ENCODE data around the gene METTL23.
"Not testable (repeated sequence)": the region's sequence is repeated elsewhere in the genome, so short reads cannot be mapped to it uniquely, and the experiment has no call there.

The METTL23 gene

GRCh38 chr17:76713765-76714164, 12.9 kb upstream of the METTL23 start:
- no peak for DNase-seq (ENCODE audit: low read depth in 2 of 2)

- no peak for DNase-seq (ENCODE audit: low read depth in 2 of 2)
Observed at GRCh38 chr17:76714336-76714735, 12.3 kb upstream of the METTL23 start.

GRCh38 chr17:76714822-76715495, 11.7 kb upstream of the METTL23 start:
- DNase-seq (ENCODE audit: low read depth in 2 of 2) = peak; percentile 51 to 72

- no peak for DNase-seq (ENCODE audit: low read depth in 2 of 2)
Observed at GRCh38 chr17:76715496-76715830, 11.2 kb upstream of the METTL23 start.

DNA sequence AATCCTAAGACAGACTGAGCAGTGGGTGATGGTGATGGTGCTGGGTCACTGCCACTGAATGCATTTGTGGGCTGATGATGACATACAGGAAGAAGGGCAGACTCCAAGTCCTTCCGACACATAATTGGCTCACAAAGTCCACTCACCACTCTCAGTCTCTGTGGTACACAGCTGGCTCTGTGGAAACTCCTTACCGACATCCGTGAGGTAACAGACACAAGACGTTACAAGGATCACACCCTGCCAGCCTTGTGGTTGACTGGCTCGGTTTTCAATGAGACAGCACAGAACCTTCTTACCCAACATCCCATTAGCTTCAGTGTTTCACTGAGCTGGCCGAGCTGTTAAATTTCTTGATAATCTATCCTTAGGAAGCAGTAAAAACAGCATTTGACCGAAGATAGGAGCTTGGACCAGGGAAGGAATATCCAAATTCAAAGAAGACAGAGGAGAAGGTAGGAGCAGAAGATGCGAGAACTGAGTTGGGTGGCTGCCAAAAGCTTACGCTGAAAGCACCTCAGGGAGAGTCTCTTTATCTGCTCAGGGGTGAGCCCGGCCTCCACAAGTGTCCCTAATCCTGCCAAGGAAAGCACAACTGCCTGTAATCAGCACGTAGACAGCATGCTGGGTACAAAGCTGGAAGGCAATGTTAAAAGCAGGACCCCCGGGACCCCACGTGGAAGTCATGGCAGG, 10.3 kb upstream of the METTL23 start:
- DNase-seq (ENCODE audit: low read depth in 2 of 2) = peak in 1 of 2 donors; percentile 45

- DNase-seq (ENCODE audit: low read depth in 2 of 2) = no peak
Observed at GRCh38 chr17:76716839-76717215, 9.8 kb upstream of the METTL23 start.

DNA sequence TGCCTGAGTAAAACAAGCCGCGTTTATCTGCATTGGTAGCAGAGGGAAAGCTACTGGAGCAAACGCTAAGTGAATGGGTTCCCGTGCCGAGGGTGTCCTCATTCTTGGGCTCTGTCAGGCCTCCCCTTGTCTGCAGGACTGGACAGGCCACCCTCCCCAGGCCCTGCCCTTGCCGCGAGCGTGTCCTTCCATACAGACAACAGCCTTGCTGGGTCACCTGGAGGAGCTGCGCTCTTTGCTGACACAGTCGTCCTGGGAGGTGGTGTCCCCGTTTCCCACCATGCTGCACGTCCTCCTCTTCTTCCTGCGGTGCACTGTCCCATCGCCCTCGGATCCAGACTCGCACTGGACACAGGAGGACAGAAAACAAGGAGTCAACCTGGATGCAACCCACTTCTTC, 8.1 kb upstream of the METTL23 start:
- DNase-seq (ENCODE audit: low read depth in 2 of 2) = no peak

DNA sequence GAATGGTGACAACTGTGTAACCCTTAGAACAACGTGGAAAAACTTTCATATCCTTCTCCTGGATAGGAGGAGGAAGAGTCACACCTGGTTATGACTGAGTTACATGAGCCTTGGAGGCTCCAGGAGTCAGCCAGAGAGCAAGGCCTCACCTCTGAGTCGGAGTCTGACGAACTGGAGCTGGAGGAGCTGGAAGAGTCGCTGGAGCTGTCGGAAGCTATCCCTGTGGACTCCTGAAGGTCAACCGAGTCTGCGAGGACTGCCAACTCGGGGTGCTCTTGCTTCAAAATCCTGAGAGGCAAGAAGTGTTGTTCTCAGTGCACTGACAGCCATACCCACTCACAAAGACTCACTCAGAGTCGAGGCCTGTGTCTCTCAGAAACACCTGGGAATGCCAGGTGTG, 6.4 kb upstream of the METTL23 start:
- DNase-seq (ENCODE audit: low read depth in 2 of 2) = no peak

- DNase-seq (ENCODE audit: low read depth in 2 of 2) = no peak
Observed at GRCh38 chr17:76720941-76721340, 5.7 kb upstream of the METTL23 start.

- no peak for DNase-seq (ENCODE audit: low read depth in 2 of 2)
Observed at GRCh38 chr17:76721463-76721862, 5.2 kb upstream of the METTL23 start.

DNA sequence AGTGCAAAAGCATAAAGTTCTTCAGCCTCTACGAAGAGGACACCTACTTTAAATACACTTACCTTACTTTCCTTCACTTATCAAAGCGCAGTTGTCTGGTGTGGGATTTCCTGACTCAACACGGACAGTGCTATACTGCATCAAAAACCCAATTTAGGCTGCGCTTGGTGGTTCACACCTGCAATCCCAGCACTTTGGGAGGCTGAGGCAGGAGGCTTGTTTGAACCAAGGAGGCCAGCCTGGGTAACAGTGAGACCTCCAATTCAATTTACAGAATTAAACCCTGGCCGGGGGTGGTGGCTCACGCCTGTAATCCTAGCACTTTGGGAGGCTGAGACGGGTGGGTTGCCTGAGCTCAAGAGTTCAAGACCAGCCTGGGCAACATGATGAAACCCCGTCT, 4.4 kb upstream of the METTL23 start:
- DNase-seq (ENCODE audit: low read depth in 2 of 2) = no peak

- DNase-seq (ENCODE audit: low read depth in 2 of 2) = not testable (repeated sequence)
Observed at GRCh38 chr17:76722977-76723376, 3.7 kb upstream of the METTL23 start.

GRCh38 chr17:76723812-76724211, 2.8 kb upstream of the METTL23 start:
- no peak for DNase-seq (ENCODE audit: low read depth in 2 of 2)

GRCh38 chr17:76725580-76726230, 934 bp upstream of the METTL23 start:
- peak; percentile 58 to 71 for DNase-seq (ENCODE audit: low read depth in 2 of 2)

DNA sequence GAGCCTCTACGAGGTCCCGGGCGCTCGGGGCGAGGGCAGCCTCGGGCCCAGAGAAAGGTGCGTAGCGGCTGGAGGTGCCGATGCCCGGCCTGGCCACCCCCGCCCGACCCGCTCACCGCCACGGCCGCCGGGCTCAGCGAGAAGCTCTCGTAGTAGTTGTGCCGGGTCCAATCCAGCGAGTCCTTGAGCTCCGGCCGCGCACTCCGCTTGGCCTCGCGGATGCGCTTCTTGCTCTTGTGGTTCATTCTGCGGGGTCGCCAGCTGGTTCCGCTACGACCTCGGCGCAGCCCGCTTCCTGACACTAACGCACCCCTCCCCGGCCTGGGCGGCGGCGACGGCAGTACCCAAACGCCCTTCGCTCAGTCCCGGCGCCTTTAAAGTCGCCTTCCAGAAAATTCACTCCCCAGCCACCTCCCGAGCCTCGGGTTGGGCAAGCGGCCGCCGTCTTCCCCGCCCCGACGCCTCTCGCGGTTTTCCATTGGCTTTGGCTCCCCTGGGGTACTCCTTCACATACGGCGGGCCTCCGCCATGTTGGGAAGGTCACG, 336 bp upstream of the METTL23 start, which contains the start of gene JMJD6:
TSS of gene JMJD6 (minus strand) at position 376 of the 545 bp plus-strand sequence. CDS start at position 245, 131 bp downstream.
- DNase-seq (ENCODE audit: low read depth in 2 of 2) = peak; percentile 92 to 93

- no peak for DNase-seq (ENCODE audit: low read depth in 2 of 2)
Observed at GRCh38 chr17:76727745-76728456, 1.3 kb downstream of the METTL23 start.

- DNase-seq (ENCODE audit: low read depth in 2 of 2) = not testable (repeated sequence)
Observed at GRCh38 chr17:76731800-76732733, 5.4 kb downstream of the METTL23 start.

- no peak for DNase-seq (ENCODE audit: low read depth in 2 of 2)
Observed at GRCh38 chr17:76732734-76733617, 6.3 kb downstream of the METTL23 start.

DNA sequence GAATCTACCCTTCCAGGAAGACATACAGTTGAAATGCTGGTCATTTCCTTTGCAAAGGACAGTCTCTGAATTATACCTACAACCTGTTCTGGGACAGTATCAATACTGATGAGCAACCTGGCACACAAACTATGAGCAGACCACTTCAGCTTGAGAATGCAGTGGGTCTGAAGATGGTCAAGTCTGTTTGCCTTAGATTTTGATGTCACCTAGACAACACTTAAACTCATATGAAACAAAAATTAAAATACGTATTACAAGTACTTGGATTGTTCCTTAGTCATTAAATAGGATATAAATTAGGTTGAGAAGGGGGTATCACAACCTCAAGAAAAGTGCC, 6.9 kb downstream of the METTL23 start:
- no peak for DNase-seq (ENCODE audit: low read depth in 2 of 2)

All from stimulated activated CD4-positive, alpha-beta T cell treated with anti-CD3 and anti-CD28 coated beads, Interleukin-15, amount 100 ng/mL, for 48 hours (primary cell).